HK-2 (cell line): ENCODE results near the gene COTL1.

Experiments used
- DNase-seq: peaks from one replicate; pipeline ENCODE4 v3.0.0-alpha.2; 2018; ENCODE audit not compliant: unreplicated experiment

The COTL1 gene

GRCh38 chr16:84548971-84549844 is 68.7 kb downstream of the COTL1 start:
- DNase-seq = no peak

DNA sequence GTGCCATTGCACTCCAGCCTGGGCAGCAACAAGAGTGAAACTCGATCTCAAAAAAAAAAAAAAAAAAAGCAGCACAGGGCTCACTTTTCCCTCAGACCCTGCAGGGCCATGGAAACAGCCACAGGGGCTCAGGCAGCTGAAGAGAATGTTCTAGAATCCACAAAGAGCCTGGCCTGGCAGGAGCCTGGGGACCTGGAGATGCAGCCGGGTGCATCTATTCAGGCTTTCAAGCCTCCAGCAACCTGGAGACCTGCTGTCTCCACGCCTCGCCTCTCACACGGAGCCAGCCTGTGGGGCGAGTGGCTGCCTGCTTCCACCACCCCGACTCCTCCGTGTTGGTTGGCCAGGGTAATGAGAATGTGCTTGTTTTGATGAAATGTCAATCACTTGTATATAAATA is 69.4 kb downstream of the COTL1 start:
- no peak for DNase-seq

DNA sequence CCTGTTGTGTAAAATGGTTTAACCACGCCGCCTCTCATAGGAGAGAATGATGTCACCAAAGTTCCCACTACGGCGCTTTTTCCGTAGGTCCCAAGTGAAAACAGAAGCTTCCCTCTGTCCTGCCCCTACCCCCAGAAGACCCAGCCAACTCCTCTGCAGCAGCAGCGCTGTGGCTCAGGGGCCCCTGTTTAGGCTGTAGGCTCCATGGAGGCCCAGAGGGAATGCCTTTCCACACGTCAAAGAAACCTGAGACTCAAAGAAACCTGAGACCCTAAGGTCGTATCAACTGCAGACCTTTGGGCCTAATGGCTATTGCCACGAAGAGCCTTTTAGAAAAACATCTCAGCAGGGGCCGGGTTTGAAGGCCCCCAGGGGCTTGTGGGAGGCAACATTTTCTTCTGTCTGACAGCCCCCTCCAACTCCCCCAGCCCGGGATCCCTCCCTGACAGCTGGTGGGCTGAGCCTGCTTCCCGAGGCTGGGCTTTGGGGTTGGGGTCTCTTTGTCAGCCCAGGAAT is 70.3 kb downstream of the COTL1 start:
- no peak for DNase-seq

DNA sequence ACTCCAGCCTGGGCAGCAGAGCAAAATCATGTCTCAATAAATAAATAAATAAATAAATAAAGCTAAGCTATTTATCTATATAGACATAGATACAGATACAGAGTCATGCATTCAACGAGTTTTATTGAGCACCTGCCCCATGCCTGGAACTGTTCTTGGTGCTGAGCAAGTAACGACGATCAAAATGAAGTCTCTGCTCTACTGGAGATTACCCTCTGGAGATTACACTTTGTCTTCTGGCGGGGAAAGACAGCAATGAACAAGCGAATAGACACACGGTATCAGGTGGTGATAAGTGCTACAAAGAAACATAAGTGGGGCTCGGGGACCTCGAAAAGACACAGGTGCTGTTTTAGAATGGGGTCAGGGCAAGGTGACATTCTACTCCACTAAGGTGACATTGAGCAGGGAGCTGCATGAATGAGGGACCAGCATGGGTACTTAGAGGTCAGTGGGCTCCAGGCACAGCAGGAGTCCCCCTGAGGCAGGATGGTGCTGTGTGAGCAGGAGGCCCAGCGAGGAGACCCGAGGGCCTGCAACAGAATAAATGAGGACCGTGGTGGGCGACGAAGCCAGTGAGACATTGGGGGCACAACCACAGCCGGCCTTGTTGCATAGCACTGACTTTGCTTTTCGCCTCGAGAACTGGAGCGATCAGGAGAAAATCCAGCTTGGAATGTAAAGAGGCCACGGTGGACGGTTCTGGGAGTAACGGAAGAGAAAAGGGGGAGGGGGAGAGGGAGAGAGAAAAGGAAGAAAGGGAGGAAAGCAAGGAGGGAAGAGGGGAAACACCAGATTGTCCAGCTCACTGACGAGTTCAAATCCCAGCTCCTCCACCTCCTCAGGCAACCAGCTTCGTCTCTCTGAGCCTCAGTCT is 71.0 kb downstream of the COTL1 start:
- no peak for DNase-seq

DNA sequence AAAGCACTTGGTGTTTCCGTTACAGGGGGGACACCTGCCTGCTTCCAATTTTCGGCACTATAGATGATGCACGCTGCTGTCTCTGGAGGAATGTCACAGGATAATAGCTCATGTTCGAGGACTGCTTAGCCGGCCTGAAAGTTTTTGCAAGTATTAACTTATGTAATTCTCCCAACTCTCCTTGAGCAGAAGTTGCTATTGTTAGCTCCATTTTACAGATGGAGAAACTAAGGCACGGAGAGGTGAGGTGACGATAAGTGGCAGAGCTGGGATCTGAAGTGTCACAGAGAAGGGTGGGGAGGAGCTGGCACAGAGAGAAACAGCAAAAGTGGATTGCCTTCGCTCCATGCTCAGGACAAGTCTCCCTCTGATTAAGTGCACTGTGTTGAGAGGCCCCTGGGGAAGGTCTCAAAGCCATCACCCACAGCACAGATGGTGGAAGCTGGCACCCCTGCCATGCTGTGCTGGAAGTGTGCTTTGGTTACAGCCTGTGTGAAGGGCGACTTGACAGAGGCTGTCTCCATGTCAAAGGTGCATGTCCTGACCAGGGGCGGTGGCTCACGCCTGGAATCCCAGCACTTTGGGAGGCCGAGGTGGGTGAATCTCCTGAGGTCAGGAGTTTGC is 72.7 kb downstream of the COTL1 start:
- no peak for DNase-seq

GRCh38 chr16:84544031-84544773 is 73.7 kb downstream of the COTL1 start:
- DNase-seq = no peak

- no peak for DNase-seq
These were observed 74.6 kb downstream of the COTL1 start for GRCh38 chr16:84543253-84543652.

DNA sequence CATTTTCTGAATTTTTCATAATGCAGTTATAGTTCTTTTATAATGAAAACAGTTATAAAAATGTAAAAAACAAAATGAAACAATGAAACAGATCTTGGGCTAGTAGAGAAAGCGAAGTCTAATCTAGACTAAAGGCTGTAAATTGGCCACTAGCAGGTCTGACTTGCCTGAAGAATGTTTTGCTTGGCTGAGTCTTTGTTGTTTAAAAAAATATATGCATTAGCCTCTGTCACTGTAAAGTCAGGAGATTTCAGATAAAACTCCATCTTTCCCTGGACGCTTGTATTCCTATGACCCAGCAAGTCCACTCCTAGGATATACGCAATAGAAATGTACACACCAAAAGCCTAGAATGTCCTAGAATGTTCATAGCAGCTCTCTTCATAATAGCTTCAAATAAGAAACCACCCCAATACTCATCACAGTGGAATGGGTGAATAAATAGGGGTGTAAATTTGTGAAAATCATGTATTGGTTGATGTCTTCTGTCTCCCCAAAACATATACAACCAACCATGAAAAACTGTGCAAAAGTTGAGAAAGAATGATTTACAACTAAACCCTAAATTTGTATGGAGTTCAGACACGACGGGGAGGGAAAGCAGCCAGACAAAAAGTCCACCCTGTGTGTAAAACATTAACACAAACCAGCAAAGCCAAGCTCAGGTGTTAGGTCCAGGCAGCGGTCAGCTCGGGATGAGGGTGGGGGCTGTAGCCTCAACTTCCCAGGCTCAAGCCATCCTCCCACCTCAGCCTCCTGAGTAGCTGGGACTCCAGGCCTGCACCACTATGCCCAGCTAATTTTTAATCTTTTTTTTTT is 75.7 kb downstream of the COTL1 start:
- no peak for DNase-seq

- no peak for DNase-seq
These were observed 77.7 kb downstream of the COTL1 start for GRCh38 chr16:84540194-84540593.

GRCh38 chr16:84538222-84538840 is 79.5 kb downstream of the COTL1 start:
- DNase-seq = no peak

GRCh38 chr16:84537491-84538151 is 80.3 kb downstream of the COTL1 start:
- no peak for DNase-seq

DNA sequence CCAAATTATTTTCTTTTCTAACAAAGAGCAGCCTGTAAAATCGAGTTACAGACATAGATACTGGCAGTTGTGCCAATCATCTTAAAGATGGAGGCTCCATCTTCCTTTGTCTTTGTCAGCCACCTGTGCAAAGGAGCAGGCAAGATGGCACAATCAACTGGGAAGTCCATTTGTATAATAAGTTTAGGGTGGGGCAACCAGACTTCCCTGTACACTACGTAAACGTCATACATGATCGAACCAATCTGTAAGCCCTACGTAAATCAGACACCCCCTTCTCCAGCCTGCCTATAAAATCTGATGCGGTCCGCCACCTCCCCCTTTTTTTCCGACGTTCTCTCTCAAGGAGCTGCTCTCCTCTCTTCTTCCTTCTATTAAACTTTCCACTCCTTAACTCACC is 82.0 kb downstream of the COTL1 start:
- no peak for DNase-seq

- DNase-seq = no peak
These were observed 82.5 kb downstream of the COTL1 start for GRCh38 chr16:84535408-84535807.

GRCh38 chr16:84534815-84535214 is 83.1 kb downstream of the COTL1 start:
- DNase-seq = no peak

DNA sequence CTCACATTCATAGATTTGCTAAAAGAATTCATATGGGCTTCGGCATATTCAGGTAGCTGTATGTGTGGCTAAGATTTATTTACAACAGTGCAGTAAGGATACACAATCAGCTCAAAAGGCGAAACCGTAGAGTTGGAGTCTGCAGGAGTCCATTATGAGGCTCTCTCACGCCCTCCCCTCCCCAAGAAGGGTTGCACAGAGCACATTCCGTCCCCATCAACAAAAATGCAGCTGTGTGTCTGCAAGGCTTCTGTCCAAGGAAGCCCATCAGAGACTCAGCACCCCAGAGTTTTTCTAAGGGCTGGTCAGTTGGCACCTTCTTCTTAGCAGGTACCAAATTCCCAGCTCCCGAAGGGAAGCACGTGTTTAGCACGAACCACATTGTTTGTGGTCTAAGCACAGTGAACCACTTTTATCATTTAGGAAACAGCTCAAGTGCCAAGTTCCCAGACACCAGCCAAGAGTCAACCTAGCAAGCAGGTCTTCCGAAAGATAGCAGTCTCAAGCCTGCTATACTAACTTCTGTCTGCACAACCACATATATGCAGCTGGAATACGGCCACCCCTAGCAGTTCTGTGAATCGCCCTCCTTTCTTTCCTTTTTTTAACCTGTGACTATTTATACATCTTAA is 84.9 kb downstream of the COTL1 start:
- no peak for DNase-seq

DNA sequence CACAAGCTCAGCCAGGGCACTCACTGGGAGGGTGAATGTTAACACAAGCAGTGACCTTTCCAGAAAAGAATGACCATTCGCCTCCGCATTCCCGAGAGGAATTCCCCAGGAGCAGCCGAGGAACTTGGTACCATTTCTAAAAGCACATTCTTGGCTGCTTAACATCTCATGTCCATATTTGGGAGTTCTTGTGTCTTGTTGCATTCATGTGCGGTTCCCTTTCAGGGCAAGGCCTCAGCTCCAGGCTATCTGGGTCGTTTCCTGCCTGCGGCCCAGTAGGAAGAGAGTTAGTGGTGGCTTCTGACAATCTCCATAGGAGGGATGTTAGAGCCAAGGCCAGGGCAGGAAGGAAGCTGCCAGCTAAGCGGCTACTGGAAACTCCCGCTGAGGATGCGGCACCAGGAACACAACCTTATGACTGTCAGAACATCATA is 85.6 kb downstream of the COTL1 start:
- DNase-seq = peak; percentile 91

- peak; percentile 59 for DNase-seq
These were observed 86.2 kb downstream of the COTL1 start for GRCh38 chr16:84531671-84532111.

DNA sequence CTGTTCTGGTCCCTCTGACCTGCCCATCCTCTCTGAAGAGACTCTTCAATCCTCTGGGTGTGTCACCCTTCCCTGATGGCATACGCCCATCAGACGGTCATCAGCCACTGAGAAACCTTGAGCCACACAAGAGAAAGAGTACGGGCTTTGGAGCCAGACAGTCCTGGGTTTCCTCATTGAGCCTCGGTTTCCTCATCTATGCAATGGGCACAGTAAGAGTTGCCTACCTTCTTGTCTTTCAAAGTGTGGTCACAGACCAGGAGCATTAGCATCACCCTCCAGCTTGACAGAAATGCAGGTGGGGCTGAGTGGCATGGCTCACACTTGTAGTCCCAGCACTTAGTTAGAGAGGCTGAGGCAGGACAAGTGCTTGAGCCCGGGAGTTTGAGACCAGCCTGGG is 87.3 kb downstream of the COTL1 start:
- no peak for DNase-seq

DNA sequence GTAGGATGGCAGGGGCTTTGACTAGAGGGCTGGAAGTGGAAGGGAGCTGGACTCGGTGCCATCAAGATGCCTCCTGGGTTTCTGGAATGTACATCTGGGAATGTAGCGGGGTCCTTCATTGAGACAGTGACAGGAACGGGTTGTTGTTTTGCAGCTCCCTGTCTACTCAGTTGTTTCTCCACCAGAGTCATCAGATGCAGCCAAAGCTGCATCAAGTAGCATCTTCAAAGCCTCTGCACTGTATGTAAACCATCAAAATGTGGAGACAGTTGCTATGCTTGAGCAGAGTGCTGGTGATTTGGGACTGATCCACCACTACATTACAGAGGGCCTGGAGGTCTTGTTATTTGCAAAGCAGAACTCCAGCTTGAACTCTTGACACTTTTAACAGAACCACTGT is 88.3 kb downstream of the COTL1 start:
- no peak for DNase-seq
